Measurements from ENCODE around the gene SCEL. TPM values are rescaled to one million over a fixed set of nuclear protein-coding genes. Genes with fewer than 3 reads are reported as not detected.
A peak's percentile ranks its signal among the peaks of the same experiment; 100 is the strongest.

Gene SCEL
- total and polyA plus RNA-seq, 2 of the 8 experiments (the other 6 are each of a cell fraction or from before 2014, with no cell fraction given): not detected

- no peak overlapping the region for H3K18ac ChIP-seq (ENCODE audit: extremely low read depth, low read length)
- peak overlapping the region; percentile 17; the same call in 1 of the 2 replicates for H2AK5ac ChIP-seq (ENCODE audit: low read depth, low read length)
- DNase-seq (ENCODE audit: low read depth in 1 of 2, low spot score in 2 of 2): no peak
- no peak overlapping the region for H3K23ac ChIP-seq (ENCODE audit: insufficient read length)
- H3K9ac ChIP-seq (replicated peaks in 1 of 4; ENCODE audit: extremely low read depth in 1 of 4, low read depth in 3 of 4, low read length in 3 of 4): no peak overlapping the region
- H2BK15ac ChIP-seq (ENCODE audit: low read length): no peak overlapping the region
- no peak overlapping the region for H3K4ac ChIP-seq (replicated peaks; ENCODE audit: insufficient read length, low read depth, low read length)
- H3K79me1 ChIP-seq (ENCODE audit: low read depth, low read length): no peaks in the 10 kb centered on the region
- H3K9me3 ChIP-seq (ENCODE audit: insufficient read depth in 2 of 2, low read depth in 1 of 2, low read length in 1 of 2): no peaks in the 10 kb centered on the region
- no peaks in the 10 kb centered on the region for H3K23me2 ChIP-seq (ENCODE audit: low read depth, low read length)
- no peak overlapping the region for H2BK5ac ChIP-seq (ENCODE audit: low read depth, low read length)
- H3K4me2 ChIP-seq (ENCODE audit: insufficient read depth in 1 of 2, low read depth in 2 of 2, low read length in 2 of 2): no peak overlapping the region
- H4K20me1 ChIP-seq (replicated peaks in 1 of 2; ENCODE audit: control insufficient read depth in 1 of 2, insufficient read depth in 2 of 2, low read length in 2 of 2): no peaks in the 10 kb centered on the region
- TF ChIP-seq KDM5A (IDR thresholded peaks at IDR 0.05; ENCODE audit: low read length) (no peak), MAX (IDR thresholded peaks at IDR 0.05) (no peak), SIRT6 (IDR thresholded peaks at IDR 0.05; ENCODE audit: low read length) (no peak), KDM1A (IDR thresholded peaks at IDR 0.05; ENCODE audit: borderline replicate concordance, low read length) (no peak)
- no peak overlapping the region for H3K4me3 ChIP-seq (ENCODE audit: extremely low read depth in 1 of 4, insufficient read depth in 2 of 4, low read depth in 3 of 4, low read length in 4 of 4)
- H3K36me3 ChIP-seq (ENCODE audit: control insufficient read depth in 2 of 4, insufficient read depth in 4 of 4, low read length in 3 of 4): no peaks in the 10 kb centered on the region
- H3K27me3 ChIP-seq (replicated peaks in 1 of 4; ENCODE audit: control insufficient read depth in 3 of 4, extremely low read depth in 1 of 4, insufficient read depth in 3 of 4, low read length in 3 of 4): no peaks in the 10 kb centered on the region
- FAIRE-seq: no peak
- H3K14ac ChIP-seq (ENCODE audit: insufficient read length): no peak overlapping the region
- H3K79me2 ChIP-seq (ENCODE audit: control insufficient read depth in 1 of 2, insufficient read depth in 2 of 2, low read length in 2 of 2): no peaks in the 10 kb centered on the region
- no peak overlapping the region for H2BK12ac ChIP-seq (ENCODE audit: low read depth, low read length)
- H2AFZ ChIP-seq (ENCODE audit: low read length): no peak overlapping the region
- no peaks in the 10 kb centered on the region; a peak in 1 of 7 replicates for H3K4me1 ChIP-seq (replicated peaks in 1 of 4; ENCODE audit: control insufficient read depth in 3 of 4, insufficient read depth in 4 of 4, low read length in 3 of 4)
- 0 out of 2 replicates have a peak overlapping the region, but pooled peaks have one; percentile 15 for H3K27ac ChIP-seq (ENCODE audit: low read depth, low read length)
- peak overlapping the region; percentile 6 for H2BK120ac ChIP-seq (replicated peaks; ENCODE audit: low read depth, low read length)
- no peak overlapping the region for H3K56ac ChIP-seq (replicated peaks; ENCODE audit: insufficient read length, low read depth, low read length)
- H4K8ac ChIP-seq (ENCODE audit: extremely low read depth, insufficient read depth, low read length): no peak overlapping the region
- CTCF ChIA-PET (ENCODE audit: partially characterized antibody): interaction anchor here (1.2 kb wide), 1 partner anchor 43 kb away, joined by 4 read pairs; no protein-coding TSS in a partner anchor
- WGBS, 2 experiments (ENCODE audit: extremely low coverage in 1 of 2, insufficient coverage in 1 of 2, insufficient read length in 1 of 2, insufficient replicate concordance in 2 of 2, low coverage in 1 of 2, low lambda C conversion rate in 2 of 2, missing lambda C conversion rate in 1 of 2): 87% methylated on average over 3 of the region's 3 CpGs; no CpG with 5 or more reads in 1 of the 2 experiments
- H4K5ac ChIP-seq (ENCODE audit: insufficient read length, low read depth, low read length): no peak overlapping the region
- POLR2A ChIA-PET (ENCODE audit: partially characterized antibody): no interaction called here
- H4K91ac ChIP-seq (replicated peaks; ENCODE audit: insufficient read length, low read length): no peak overlapping the region
- no peak overlapping the region for H2BK20ac ChIP-seq (ENCODE audit: low read length)
Measured at GRCh38 chr13:77522444-77522843, 13.1 kb upstream of the SCEL start.
